H1 (cell line): ENCODE measurements around the gene RHBDF2. TPM values are rescaled to one million over a fixed set of nuclear protein-coding genes. Genes with fewer than 3 reads are reported as not detected.

Experiments
- ASH2L ChIP-seq: fragments of 200-600, 300-600 bp; sonication (generic); IDR thresholded peaks from one replicate; pipeline ENCODE4 v1.7.1; 2017; ENCODE audit warnings: low read length
- BCL11A ChIP-seq, 2 experiments: IDR thresholded peaks; one replicate each; pipeline ENCODE4 v1.6.1; 2011; ENCODE audit warnings: low read depth in 2 of 2, low read length in 2 of 2, mild to moderate bottlenecking in 2 of 2
- EP300 ChIP-seq, 2 experiments: IDR thresholded peaks; 1 replicate in 1 of 2; 2 replicates in 1 of 2; pipeline ENCODE4 v1.6.1; 2011 to 2012; ENCODE audit warnings: low read depth in 2 of 2, low read length in 2 of 2, mild to moderate bottlenecking in 2 of 2, borderline replicate concordance in 1 of 2, inconsistent platforms in 1 of 2, moderate library complexity in 1 of 2
- SRF ChIP-seq: IDR thresholded peaks from 2 replicates; pipeline ENCODE4 v1.6.1; 2011; ENCODE audit warnings: mild to moderate bottlenecking, low read depth, low read length, moderate library complexity
- SUZ12 ChIP-seq: fragments of 200-600 bp; sonication (generic); IDR thresholded peaks from 2 replicates; pipeline ENCODE4 v1.6.1; 2012; ENCODE audit warnings: mild to moderate bottlenecking, inconsistent platforms, low read length, moderate library complexity, mixed read lengths
- polyA plus RNA-seq, 7 experiments: library from polyadenylated mRNA; depleted of rRNA in 3 of 7; stranded (reverse) in 5 of 7; unstranded in 2 of 7; fragments of >200 nt in 5 of 7; fragments of 200-250 nt in 2 of 7; gene quantifications; 1 replicate in 5 of 7; 2 replicates in 1 of 7; 4 replicates in 1 of 7; pipeline versions ENCODE4 v1.2.1 to v1.2.3, GENCODE V29; 2011 to 2013; ENCODE audit warnings: missing spikeins in 2 of 7, mixed read lengths in 2 of 7
- total RNA-seq: library from RNA; stranded (reverse); fragmentation: NEBNext Ultra II Directional; extraction: Animal tissue kit (Norgen Biotek cat#: 25700); gene quantifications from 2 replicates; pipeline ENCODE4 v1.2.1, GENCODE V29; 2021
- TF ChIP-seq, protein P1 (sequence below): IDR thresholded peaks from 2 replicates; pipeline ENCODE4 v1.6.1; 2011; ENCODE audit warnings: low read length, improper control_type of control experiment

RHBDF2 gene
- total and polyA plus RNA-seq, 2 of the 8 experiments (the other 6 are each of a cell fraction or from before 2014, with no cell fraction given) = 21.2 to 25.9 TPM

GRCh38 chr17:76431509-76431908, 69.7 kb downstream of the RHBDF2 start (continued):
- no peak for TF ChIP-seq BCL11A (IDR thresholded peaks at IDR 0.05; ENCODE audit: low read depth in 2 of 2, low read length in 2 of 2)
- no peak for TF ChIP-seq SRF
- TF ChIP-seq EP300 (IDR thresholded peaks at IDR 0.05; ENCODE audit: borderline replicate concordance in 1 of 2, low read depth in 2 of 2, low read length in 2 of 2) = no peak
- TF ChIP-seq SUZ12 = no peak
- no peak for TF ChIP-seq ASH2L
- TF ChIP-seq, protein P1, sequence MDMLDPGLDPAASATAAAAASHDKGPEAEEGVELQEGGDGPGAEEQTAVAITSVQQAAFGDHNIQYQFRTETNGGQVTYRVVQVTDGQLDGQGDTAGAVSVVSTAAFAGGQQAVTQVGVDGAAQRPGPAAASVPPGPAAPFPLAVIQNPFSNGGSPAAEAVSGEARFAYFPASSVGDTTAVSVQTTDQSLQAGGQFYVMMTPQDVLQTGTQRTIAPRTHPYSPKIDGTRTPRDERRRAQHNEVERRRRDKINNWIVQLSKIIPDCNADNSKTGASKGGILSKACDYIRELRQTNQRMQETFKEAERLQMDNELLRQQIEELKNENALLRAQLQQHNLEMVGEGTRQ = no peak
